ENCODE data around the gene ERP27.

DNA sequence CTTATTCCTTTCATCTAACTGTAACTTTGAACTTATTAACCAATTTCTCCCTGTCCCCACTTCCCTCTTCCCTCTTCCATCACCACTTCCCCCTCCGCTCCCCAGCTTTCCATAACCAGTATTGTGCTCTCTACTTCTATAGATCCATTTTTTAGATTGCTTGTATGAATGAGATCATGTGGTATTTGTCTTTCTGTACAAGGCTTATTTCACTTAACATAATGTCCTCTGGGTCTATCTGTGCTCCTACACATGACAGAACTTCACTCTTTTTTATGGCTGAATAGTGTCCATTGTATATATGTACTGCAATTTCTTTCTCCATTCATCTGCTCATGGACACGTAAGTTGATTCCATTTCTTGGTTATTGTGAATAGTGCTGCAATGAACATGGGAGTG, 14.4 kb downstream of the ERP27 start:
- TF ChIP-seq, protein P1, sequence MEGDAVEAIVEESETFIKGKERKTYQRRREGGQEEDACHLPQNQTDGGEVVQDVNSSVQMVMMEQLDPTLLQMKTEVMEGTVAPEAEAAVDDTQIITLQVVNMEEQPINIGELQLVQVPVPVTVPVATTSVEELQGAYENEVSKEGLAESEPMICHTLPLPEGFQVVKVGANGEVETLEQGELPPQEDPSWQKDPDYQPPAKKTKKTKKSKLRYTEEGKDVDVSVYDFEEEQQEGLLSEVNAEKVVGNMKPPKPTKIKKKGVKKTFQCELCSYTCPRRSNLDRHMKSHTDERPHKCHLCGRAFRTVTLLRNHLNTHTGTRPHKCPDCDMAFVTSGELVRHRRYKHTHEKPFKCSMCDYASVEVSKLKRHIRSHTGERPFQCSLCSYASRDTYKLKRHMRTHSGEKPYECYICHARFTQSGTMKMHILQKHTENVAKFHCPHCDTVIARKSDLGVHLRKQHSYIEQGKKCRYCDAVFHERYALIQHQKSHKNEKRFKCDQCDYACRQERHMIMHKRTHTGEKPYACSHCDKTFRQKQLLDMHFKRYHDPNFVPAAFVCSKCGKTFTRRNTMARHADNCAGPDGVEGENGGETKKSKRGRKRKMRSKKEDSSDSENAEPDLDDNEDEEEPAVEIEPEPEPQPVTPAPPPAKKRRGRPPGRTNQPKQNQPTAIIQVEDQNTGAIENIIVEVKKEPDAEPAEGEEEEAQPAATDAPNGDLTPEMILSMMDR (IDR thresholded peaks at IDR 0.05) = no peak
- TF ChIP-seq, protein P2, sequence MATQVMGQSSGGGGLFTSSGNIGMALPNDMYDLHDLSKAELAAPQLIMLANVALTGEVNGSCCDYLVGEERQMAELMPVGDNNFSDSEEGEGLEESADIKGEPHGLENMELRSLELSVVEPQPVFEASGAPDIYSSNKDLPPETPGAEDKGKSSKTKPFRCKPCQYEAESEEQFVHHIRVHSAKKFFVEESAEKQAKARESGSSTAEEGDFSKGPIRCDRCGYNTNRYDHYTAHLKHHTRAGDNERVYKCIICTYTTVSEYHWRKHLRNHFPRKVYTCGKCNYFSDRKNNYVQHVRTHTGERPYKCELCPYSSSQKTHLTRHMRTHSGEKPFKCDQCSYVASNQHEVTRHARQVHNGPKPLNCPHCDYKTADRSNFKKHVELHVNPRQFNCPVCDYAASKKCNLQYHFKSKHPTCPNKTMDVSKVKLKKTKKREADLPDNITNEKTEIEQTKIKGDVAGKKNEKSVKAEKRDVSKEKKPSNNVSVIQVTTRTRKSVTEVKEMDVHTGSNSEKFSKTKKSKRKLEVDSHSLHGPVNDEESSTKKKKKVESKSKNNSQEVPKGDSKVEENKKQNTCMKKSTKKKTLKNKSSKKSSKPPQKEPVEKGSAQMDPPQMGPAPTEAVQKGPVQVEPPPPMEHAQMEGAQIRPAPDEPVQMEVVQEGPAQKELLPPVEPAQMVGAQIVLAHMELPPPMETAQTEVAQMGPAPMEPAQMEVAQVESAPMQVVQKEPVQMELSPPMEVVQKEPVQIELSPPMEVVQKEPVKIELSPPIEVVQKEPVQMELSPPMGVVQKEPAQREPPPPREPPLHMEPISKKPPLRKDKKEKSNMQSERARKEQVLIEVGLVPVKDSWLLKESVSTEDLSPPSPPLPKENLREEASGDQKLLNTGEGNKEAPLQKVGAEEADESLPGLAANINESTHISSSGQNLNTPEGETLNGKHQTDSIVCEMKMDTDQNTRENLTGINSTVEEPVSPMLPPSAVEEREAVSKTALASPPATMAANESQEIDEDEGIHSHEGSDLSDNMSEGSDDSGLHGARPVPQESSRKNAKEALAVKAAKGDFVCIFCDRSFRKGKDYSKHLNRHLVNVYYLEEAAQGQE (IDR thresholded peaks at IDR 0.05; ENCODE audit: insufficient read depth in 1 of 2, low read depth in 2 of 2, low read length in 1 of 2) = no peak
